WERI-Rb-1 (cell line): Measurements from ENCODE around the gene CYP11A1.
A peak's percentile ranks its signal among the peaks of the same experiment; 100 is the strongest.

ENCODE experiments used
- DNase-seq: peaks from one replicate; pipeline ENCODE4 v3.0.0-alpha.2; 2020
- H3K27ac ChIP-seq: fragments of 250-450 bp; sonication (Bioruptor Pico); 2 replicates; pipeline ENCODE4 v1.5.1; 2020; ENCODE audit warnings: mild to moderate bottlenecking, moderate library complexity
- H3K27me3 ChIP-seq: fragments of 250-450 bp; sonication (Bioruptor Pico); 2 replicates; pipeline ENCODE4 v1.5.1; 2021; ENCODE audit warnings: mild to moderate bottlenecking, low read depth, moderate library complexity; ENCODE audit not compliant: insufficient read depth, severe bottlenecking
- H3K36me3 ChIP-seq: fragments of 250-450 bp; sonication (Bioruptor Pico); 2 replicates; pipeline ENCODE4 v1.5.1; 2020; ENCODE audit warnings: mild to moderate bottlenecking, moderate library complexity
- H3K4me3 ChIP-seq: 2 replicates; pipeline ENCODE4 v1.5.1; 2011; ENCODE audit warnings: low read depth, mild to moderate bottlenecking, control low read depth, low read length
- H3K9me3 ChIP-seq: fragments of 250-450 bp; sonication (Bioruptor Pico); 2 replicates; pipeline ENCODE4 v1.5.1; 2021; ENCODE audit warnings: mild to moderate bottlenecking, moderate library complexity; ENCODE audit not compliant: severe bottlenecking
- CTCF ChIP-seq: IDR thresholded peaks from 2 replicates; pipeline ENCODE4 v1.5.1; 2011; ENCODE audit warnings: low read depth, mild to moderate bottlenecking, control low read depth, inconsistent platforms, low read length

The CYP11A1 gene

GRCh38 chr15:74306781-74307217 is 60.6 kb downstream of the CYP11A1 start:
- Histone ChIP-seq H3K27ac (peak overlapping the region; percentile 95), H3K27me3 (no peaks in the 10 kb centered on the region), H3K4me3 (no peak overlapping the region), H3K9me3 (no peaks in the 10 kb centered on the region), H3K36me3 (no peaks in the 10 kb centered on the region)
- no peak for TF ChIP-seq CTCF
- peak; percentile 83 for DNase-seq

- DNase-seq: no peak
- no peak for TF ChIP-seq CTCF
- no peaks in the 10 kb centered on the region for H3K27me3 ChIP-seq
- peak overlapping the region; percentile 95 for H3K27ac ChIP-seq
- no peaks in the 10 kb centered on the region for H3K9me3 ChIP-seq
- no peaks in the 10 kb centered on the region; the same call in 1 of the 2 replicates for H3K36me3 ChIP-seq
- no peak overlapping the region for H3K4me3 ChIP-seq
Observed at GRCh38 chr15:74305687-74306086, 61.8 kb downstream of the CYP11A1 start.

GRCh38 chr15:74304431-74304830 is 63.0 kb downstream of the CYP11A1 start:
- Histone ChIP-seq H3K4me3 (no peak overlapping the region), H3K9me3 (no peaks in the 10 kb centered on the region), H3K27ac (peak overlapping the region; percentile 95), H3K27me3 (no peaks in the 10 kb centered on the region), H3K36me3 (no peaks in the 10 kb centered on the region; the same call in 1 of the 2 replicates)
- TF ChIP-seq CTCF: 0 out of 2 replicates have a peak, but pooled peaks have one; percentile 21
- DNase-seq: peak; percentile 72

- Histone ChIP-seq H3K36me3 (no peaks in the 10 kb centered on the region; the same call in 1 of the 2 replicates), H3K4me3 (no peak overlapping the region), H3K27me3 (no peaks in the 10 kb centered on the region), H3K9me3 (no peaks in the 10 kb centered on the region), H3K27ac (peak overlapping the region; percentile 95)
- TF ChIP-seq CTCF: no peak
- peak; percentile 49 for DNase-seq
Observed at GRCh38 chr15:74303741-74304309, 63.6 kb downstream of the CYP11A1 start.

GRCh38 chr15:74302821-74303359 is 64.6 kb downstream of the CYP11A1 start:
- H3K4me3 ChIP-seq: no peak overlapping the region
- H3K36me3 ChIP-seq: no peaks in the 10 kb centered on the region; the same call in 1 of the 2 replicates
- peak overlapping the region; percentile 95 for H3K27ac ChIP-seq
- TF ChIP-seq CTCF: peak; percentile 82
- H3K9me3 ChIP-seq: no peaks in the 10 kb centered on the region
- peak; percentile 92 for DNase-seq
- no peaks in the 10 kb centered on the region for H3K27me3 ChIP-seq
